Breast epithelium (tissue), 4 donors: ENCODE results near the gene P3H1. TPM values are rescaled to one million over a fixed set of nuclear protein-coding genes. Genes with fewer than 3 reads are reported as not detected.

Experiments
- DNase-seq, 2 donors: peaks; one replicate each; pipeline ENCODE4 v3.0.0-alpha.2; 2019; ENCODE audit warnings: low spot score in 2 of 2
- H3K27ac ChIP-seq, 2 donors: fragments of 200-600 bp; sonication (generic) in 1 of 2; one replicate each; pipeline ENCODE4 v1.5.1; 2016 to 2019; ENCODE audit warnings: mild to moderate bottlenecking in 1 of 2
- H3K27me3 ChIP-seq, 2 donors: fragments of 200-600 bp; sonication (generic) in 1 of 2; one replicate each; pipeline versions ENCODE4 v1.5.1 to v1.6.0; 2017 to 2019; ENCODE audit warnings: control low read depth in 1 of 2, mild to moderate bottlenecking in 1 of 2
- H3K36me3 ChIP-seq: fragments of 200-600 bp; one replicate; pipeline ENCODE4 v1.5.1; 2019
- H3K4me1 ChIP-seq, 2 donors: fragments of 200-600 bp; sonication (generic); one replicate each; pipeline ENCODE4 v1.5.1; 2016 to 2019; ENCODE audit warnings: control low read depth in 1 of 2
- H3K4me3 ChIP-seq, 3 donors: fragments of 200-600 bp; sonication (generic); 1 replicate in 2 of 3; 2 replicates in 1 of 3; pipeline ENCODE4 v1.5.1; 2016 to 2019; ENCODE audit warnings: mild to moderate bottlenecking in 3 of 3, moderate library complexity in 2 of 3
- H3K9me3 ChIP-seq, 2 donors: fragments of 200-600 bp; sonication (generic) in 1 of 2; one replicate each; pipeline ENCODE4 v1.5.1; 2016 to 2019; ENCODE audit warnings: control low read depth in 1 of 2
- POLR2A ChIP-seq: fragments of 450-650 bp; IDR thresholded peaks from one replicate; pipeline ENCODE4 v1.6.1; 2016; ENCODE audit warnings: antibody characterized with exemption, mild to moderate bottlenecking, moderate library complexity
- POLR2AphosphoS5 ChIP-seq, 3 donors: sonication (generic); formaldehyde crosslinking; IDR thresholded peaks; one replicate each; pipeline ENCODE4 v1.6.1; 2017; ENCODE audit warnings: antibody characterized with exemption in 3 of 3
- intact Hi-C: fragments of 100-400 bp; cut with DNase I; formaldehyde crosslinking; loops from one replicate; pipeline ENCODE4 v1.15.1; 2023; ENCODE audit warnings: low total_unique reads
- total RNA-seq, 3 donors: library from RNA; depleted of rRNA; stranded (reverse); fragments of >200 nt; gene quantifications; one replicate each; pipeline ENCODE4 v1.1.0, GENCODE V29; 2016
- TF ChIP-seq, protein P1 (sequence below), 3 donors: fragments of 450-650 bp; IDR thresholded peaks; one replicate each; pipeline ENCODE4 v1.5.1; 2016 to 2017; ENCODE audit warnings: antibody characterized with exemption in 3 of 3, mild to moderate bottlenecking in 3 of 3, moderate library complexity in 3 of 3

P3H1 gene
- total RNA-seq, 3 donors from 2014 or later, result 23.1 to 34.9 (median 34.4) TPM

DNA sequence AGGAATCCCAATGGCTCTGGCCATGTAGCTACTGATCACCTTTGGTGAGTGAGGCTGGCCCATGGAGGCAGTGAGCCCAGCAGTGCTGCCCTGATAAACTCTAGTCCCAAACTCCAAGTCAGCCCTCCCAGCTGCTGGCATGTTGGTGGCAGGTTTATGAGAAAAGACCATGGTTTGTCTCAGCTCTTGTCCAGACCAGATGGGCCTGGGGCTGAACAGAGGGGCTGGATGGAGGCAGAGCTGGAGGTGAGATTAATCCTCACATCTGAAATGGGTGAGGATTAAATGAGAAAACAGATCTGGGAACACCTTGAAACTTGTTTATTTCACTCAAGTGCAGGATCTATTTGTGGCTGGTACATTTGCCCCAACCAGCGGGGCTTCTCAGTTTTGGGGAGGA is 21.2 kb upstream of the P3H1 start:
- H3K36me3 ChIP-seq, result no peaks in the 10 kb centered on the region
- no peak overlapping the region for H3K4me3 ChIP-seq
- no peaks in the 10 kb centered on the region for H3K27me3 ChIP-seq
- TF ChIP-seq POLR2A, result no peak
- TF ChIP-seq, protein P1, sequence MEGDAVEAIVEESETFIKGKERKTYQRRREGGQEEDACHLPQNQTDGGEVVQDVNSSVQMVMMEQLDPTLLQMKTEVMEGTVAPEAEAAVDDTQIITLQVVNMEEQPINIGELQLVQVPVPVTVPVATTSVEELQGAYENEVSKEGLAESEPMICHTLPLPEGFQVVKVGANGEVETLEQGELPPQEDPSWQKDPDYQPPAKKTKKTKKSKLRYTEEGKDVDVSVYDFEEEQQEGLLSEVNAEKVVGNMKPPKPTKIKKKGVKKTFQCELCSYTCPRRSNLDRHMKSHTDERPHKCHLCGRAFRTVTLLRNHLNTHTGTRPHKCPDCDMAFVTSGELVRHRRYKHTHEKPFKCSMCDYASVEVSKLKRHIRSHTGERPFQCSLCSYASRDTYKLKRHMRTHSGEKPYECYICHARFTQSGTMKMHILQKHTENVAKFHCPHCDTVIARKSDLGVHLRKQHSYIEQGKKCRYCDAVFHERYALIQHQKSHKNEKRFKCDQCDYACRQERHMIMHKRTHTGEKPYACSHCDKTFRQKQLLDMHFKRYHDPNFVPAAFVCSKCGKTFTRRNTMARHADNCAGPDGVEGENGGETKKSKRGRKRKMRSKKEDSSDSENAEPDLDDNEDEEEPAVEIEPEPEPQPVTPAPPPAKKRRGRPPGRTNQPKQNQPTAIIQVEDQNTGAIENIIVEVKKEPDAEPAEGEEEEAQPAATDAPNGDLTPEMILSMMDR (IDR thresholded peaks at IDR 0.05), result no peak
- TF ChIP-seq POLR2AphosphoS5 (IDR thresholded peaks at IDR 0.05), result no peak
- no peak for DNase-seq
- no peaks in the 10 kb centered on the region for H3K9me3 ChIP-seq
- intact Hi-C loops, result loop anchor here (5.0 kb wide), 1 partner anchor 1874 kb away; no protein-coding TSS in a partner anchor
- no peaks in the 10 kb centered on the region for H3K4me1 ChIP-seq
- no peak overlapping the region for H3K27ac ChIP-seq

GRCh38 chr1:42786097-42786496 is 19.3 kb upstream of the P3H1 start:
- H3K27ac ChIP-seq, result no peak overlapping the region
- H3K4me1 ChIP-seq, result no peaks in the 10 kb centered on the region
- intact Hi-C loops, result loop anchor here (5.0 kb wide), 1 partner anchor 1876 kb away; no protein-coding TSS in a partner anchor
- no peaks in the 10 kb centered on the region for H3K9me3 ChIP-seq
- DNase-seq, result no peak
- H3K4me3 ChIP-seq, result no peak overlapping the region
- no peaks in the 10 kb centered on the region for H3K27me3 ChIP-seq
- H3K36me3 ChIP-seq, result no peaks in the 10 kb centered on the region
- TF ChIP-seq POLR2AphosphoS5 (IDR thresholded peaks at IDR 0.05) (no peak), POLR2A (no peak)
- TF ChIP-seq, protein P1 (IDR thresholded peaks at IDR 0.05), result no peak

DNA sequence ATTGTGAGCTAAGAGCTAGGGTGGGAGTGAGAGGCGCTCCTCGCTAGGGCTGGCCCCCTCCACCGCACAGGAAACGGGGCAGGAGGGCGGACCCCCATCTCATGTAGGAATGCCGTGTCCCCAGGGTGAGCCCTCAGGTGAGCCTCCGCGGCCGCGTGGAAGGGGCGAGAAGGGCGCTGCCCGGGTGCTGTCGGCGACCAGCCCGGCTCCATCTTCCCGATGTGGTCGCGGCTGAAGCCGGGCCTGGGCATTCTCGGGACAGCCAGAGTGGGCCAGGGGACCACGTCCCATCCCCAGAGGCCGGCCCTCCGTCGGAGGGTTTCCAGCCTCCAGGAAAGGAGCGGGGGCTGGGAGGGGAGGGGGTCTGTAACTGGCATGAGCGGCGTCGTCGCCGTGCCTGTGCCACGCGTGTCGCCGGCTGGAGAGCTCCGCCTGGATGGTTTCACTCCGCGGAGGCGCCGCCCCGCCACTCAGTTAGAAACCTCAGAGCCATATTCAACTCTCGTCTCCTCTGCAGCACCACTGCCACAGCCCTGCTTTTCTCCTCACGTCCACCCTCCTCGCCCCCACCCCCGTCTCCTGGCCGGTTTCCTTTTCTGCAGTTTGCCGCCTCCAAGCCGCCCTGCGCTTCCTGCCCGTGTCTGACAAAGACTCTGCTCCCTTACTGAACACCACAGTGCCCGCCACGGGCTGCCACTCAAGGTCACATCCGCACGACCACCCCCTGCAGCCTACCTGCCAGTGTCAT is 18.3 kb upstream of the P3H1 start, which contains the start of gene TMEM269:
TMEM269 (plus strand) TSS at position 46 of the 748 bp plus-strand sequence. CDS start 4,903 bp downstream, outside the sequence.
- no peaks in the 10 kb centered on the region for H3K9me3 ChIP-seq
- H3K36me3 ChIP-seq, result no peaks in the 10 kb centered on the region
- TF ChIP-seq POLR2A (no peak), POLR2AphosphoS5 (IDR thresholded peaks at IDR 0.05) (no peak)
- TF ChIP-seq, protein P1 (IDR thresholded peaks at IDR 0.05), result no peak
- no peak for DNase-seq
- H3K27me3 ChIP-seq, result no peaks in the 10 kb centered on the region
- H3K27ac ChIP-seq, result no peak within 1 kb of the TSS
- H3K4me3 ChIP-seq, result peak within 1 kb of the TSS; percentile 36 to 74 (median 52)
- intact Hi-C loops, result loop anchor here (5.0 kb wide), 1 partner anchor 1877 kb away; no protein-coding TSS in a partner anchor
- no peaks in the 10 kb centered on the region for H3K4me1 ChIP-seq

GRCh38 chr1:42784547-42784945 is 17.7 kb upstream of the P3H1 start:
- no peaks in the 10 kb centered on the region for H3K36me3 ChIP-seq
- no peaks in the 10 kb centered on the region for H3K4me1 ChIP-seq
- no peak overlapping the region for H3K27ac ChIP-seq
- DNase-seq, result no peak
- H3K4me3 ChIP-seq, result peak overlapping the region; percentile 36 to 74 (median 52)
- intact Hi-C loops, result no loop called here
- no peaks in the 10 kb centered on the region for H3K9me3 ChIP-seq
- H3K27me3 ChIP-seq, result no peaks in the 10 kb centered on the region
- TF ChIP-seq, protein P1 (IDR thresholded peaks at IDR 0.05), result no peak
- TF ChIP-seq POLR2A, result no peak
- TF ChIP-seq POLR2AphosphoS5 (IDR thresholded peaks at IDR 0.05), result no peak

GRCh38 chr1:42783092-42783491 is 16.3 kb upstream of the P3H1 start:
- H3K4me1 ChIP-seq, result no peaks in the 10 kb centered on the region
- DNase-seq, result no peak
- H3K36me3 ChIP-seq, result no peaks in the 10 kb centered on the region
- no peaks in the 10 kb centered on the region for H3K9me3 ChIP-seq
- intact Hi-C loops, result no loop called here
- H3K27ac ChIP-seq, result no peak overlapping the region
- no peaks in the 10 kb centered on the region for H3K27me3 ChIP-seq
- no peak for TF ChIP-seq POLR2AphosphoS5 (IDR thresholded peaks at IDR 0.05)
- TF ChIP-seq, protein P1 (IDR thresholded peaks at IDR 0.05), result no peak
- no peak for TF ChIP-seq POLR2A
- H3K4me3 ChIP-seq, result no peak overlapping the region
